Raji (cell line): ENCODE data around the gene KDM2A.

Experiments
- POLR2A ChIP-seq: IDR thresholded peaks from 2 replicates; pipeline ENCODE4 v1.6.1; 2011; ENCODE audit warnings: low read depth, low read length, control low read depth; ENCODE audit not compliant: insufficient read depth

The KDM2A gene

GRCh38 chr11:67256477-67257135, 137.5 kb downstream of the KDM2A start:
- TF ChIP-seq POLR2A: no peak

- no peak for TF ChIP-seq POLR2A
These were observed 141.3 kb downstream of the KDM2A start for GRCh38 chr11:67260406-67260805.

- no peak for TF ChIP-seq POLR2A
These were observed 142.5 kb downstream of the KDM2A start for GRCh38 chr11:67261640-67261945.

- no peak for TF ChIP-seq POLR2A
These were observed 143.1 kb downstream of the KDM2A start for GRCh38 chr11:67261946-67262681.

- TF ChIP-seq POLR2A: peak; percentile 45
These were observed 143.9 kb downstream of the KDM2A start for GRCh38 chr11:67262731-67263675.

- no peak for TF ChIP-seq POLR2A
These were observed 145.2 kb downstream of the KDM2A start for GRCh38 chr11:67264260-67264659.

- no peak for TF ChIP-seq POLR2A
These were observed 146.0 kb downstream of the KDM2A start for GRCh38 chr11:67264877-67265632.

GRCh38 chr11:67265633-67266448, 146.8 kb downstream of the KDM2A start:
- TF ChIP-seq POLR2A: no peak

- peak; percentile 49 for TF ChIP-seq POLR2A
These were observed 147.6 kb downstream of the KDM2A start, which contains the start of gene GRK2 for GRCh38 chr11:67266449-67267187. Gene GRK2, plus strand, starts transcription at chr11:67266473. Its CDS starts 227 bp downstream, at chr11:67266700.

GRCh38 chr11:67267188-67268080, 148.4 kb downstream of the KDM2A start:
- peak; percentile 73 for TF ChIP-seq POLR2A

GRCh38 chr11:67268081-67268961, 149.3 kb downstream of the KDM2A start:
- TF ChIP-seq POLR2A: no peak

GRCh38 chr11:67268962-67269268, 149.9 kb downstream of the KDM2A start:
- no peak for TF ChIP-seq POLR2A
